ENCODE measurements around the gene DMRT3. TPM values are rescaled to one million over a fixed set of nuclear protein-coding genes. Genes with fewer than 3 reads are reported as not detected.

DMRT3 gene
- total RNA-seq, 2 donors from 2014 or later = not detected

- no peak overlapping the region for H3K27ac ChIP-seq
- H3K9me3 ChIP-seq = no peaks in the 10 kb centered on the region
- intact Hi-C loops (cut with DNase I) = no loop called here
- no peak for TF ChIP-seq CTCF (IDR thresholded peaks at IDR 0.05)
- H3K4me3 ChIP-seq = no peak overlapping the region
- H3K4me1 ChIP-seq = no peaks in the 10 kb centered on the region
- DNase-seq = no peak
- no peaks in the 10 kb centered on the region for H3K36me3 ChIP-seq
- H3K27me3 ChIP-seq = no peaks in the 10 kb centered on the region
- H3K9ac ChIP-seq (ENCODE audit: low read depth in 2 of 2, low read length in 2 of 2) = no peak overlapping the region
Observed at GRCh38 chr9:935348-935965, 41.0 kb upstream of the DMRT3 start.

GRCh38 chr9:942805-943580 is 33.5 kb upstream of the DMRT3 start:
- no peaks in the 10 kb centered on the region for H3K4me1 ChIP-seq
- TF ChIP-seq CTCF (IDR thresholded peaks at IDR 0.05) = no peak
- no peaks in the 10 kb centered on the region for H3K27me3 ChIP-seq
- no peaks in the 10 kb centered on the region for H3K9me3 ChIP-seq
- no peak for DNase-seq
- H3K36me3 ChIP-seq = no peaks in the 10 kb centered on the region
- intact Hi-C loops (cut with DNase I) = no loop called here
- no peak overlapping the region for H3K9ac ChIP-seq (ENCODE audit: low read depth in 2 of 2, low read length in 2 of 2)
- no peak overlapping the region for H3K27ac ChIP-seq
- H3K4me3 ChIP-seq = no peak overlapping the region

GRCh38 chr9:947985-948384 is 28.5 kb upstream of the DMRT3 start:
- H3K27ac ChIP-seq = no peak overlapping the region
- no peaks in the 10 kb centered on the region for H3K9me3 ChIP-seq
- no peak for TF ChIP-seq CTCF (IDR thresholded peaks at IDR 0.05)
- DNase-seq = no peak
- no peaks in the 10 kb centered on the region for H3K27me3 ChIP-seq
- H3K36me3 ChIP-seq = no peaks in the 10 kb centered on the region
- H3K4me1 ChIP-seq = no peaks in the 10 kb centered on the region
- intact Hi-C loops (cut with DNase I) = no loop called here
- H3K9ac ChIP-seq (ENCODE audit: low read depth in 2 of 2, low read length in 2 of 2) = no peak overlapping the region
- H3K4me3 ChIP-seq = no peak overlapping the region

GRCh38 chr9:948497-948896 is 28.0 kb upstream of the DMRT3 start:
- H3K9ac ChIP-seq (ENCODE audit: low read depth in 2 of 2, low read length in 2 of 2) = no peak overlapping the region
- TF ChIP-seq CTCF (IDR thresholded peaks at IDR 0.05) = no peak
- no peak overlapping the region for H3K27ac ChIP-seq
- no peaks in the 10 kb centered on the region for H3K36me3 ChIP-seq
- H3K4me1 ChIP-seq = no peaks in the 10 kb centered on the region
- no peaks in the 10 kb centered on the region for H3K27me3 ChIP-seq
- no peak overlapping the region for H3K4me3 ChIP-seq
- DNase-seq = no peak
- intact Hi-C loops (cut with DNase I) = no loop called here
- H3K9me3 ChIP-seq = no peaks in the 10 kb centered on the region

GRCh38 chr9:950139-950538 is 26.3 kb upstream of the DMRT3 start:
- no peak overlapping the region for H3K4me3 ChIP-seq
- intact Hi-C loops (cut with DNase I) = no loop called here

More at GRCh38 chr9:950139-950538, 26.3 kb upstream of the DMRT3 start:
- TF ChIP-seq CTCF (IDR thresholded peaks at IDR 0.05) = no peak
- Histone ChIP-seq H3K27ac (no peak overlapping the region), H3K36me3 (no peaks in the 10 kb centered on the region), H3K9ac (ENCODE audit: low read depth in 2 of 2, low read length in 2 of 2) (no peak overlapping the region), H3K27me3 (no peaks in the 10 kb centered on the region), H3K9me3 (no peaks in the 10 kb centered on the region), H3K4me1 (no peaks in the 10 kb centered on the region)
- DNase-seq = no peak
